HG03460 (cell line): ENCODE measurements around the gene TOPAZ1.
"Not testable (repeated sequence)": the region's sequence is repeated elsewhere in the genome, so short reads cannot be mapped to it uniquely, and the experiment has no call there.

ENCODE experiments used
- ATAC-seq: cut with Tn5 transposase; IDR thresholded peaks from one replicate; pipeline ENCODE4 v1.9.1; 2021; ENCODE audit not compliant: unreplicated experiment

Gene TOPAZ1

GRCh38 chr3:44329946-44330345 lies 88.3 kb downstream of the TOPAZ1 start:
- ATAC-seq: no peak

- no peak for ATAC-seq
These were observed 88.8 kb downstream of the TOPAZ1 start for GRCh38 chr3:44330444-44330843.

GRCh38 chr3:44334326-44334725 lies 92.6 kb downstream of the TOPAZ1 start:
- ATAC-seq: no peak

- no peak for ATAC-seq
These were observed 95.6 kb downstream of the TOPAZ1 start for GRCh38 chr3:44337248-44337785.

GRCh38 chr3:44338010-44338827 lies 96.5 kb downstream of the TOPAZ1 start, which contains the start of gene TCAIM:
TSS of gene TCAIM (plus strand) at chr3:44338766. CDS start at chr3:44354783, 16,017 bp downstream.
- ATAC-seq: peak; percentile 95

GRCh38 chr3:44338828-44339127 lies 97.1 kb downstream of the TOPAZ1 start:
- ATAC-seq: no peak

DNA sequence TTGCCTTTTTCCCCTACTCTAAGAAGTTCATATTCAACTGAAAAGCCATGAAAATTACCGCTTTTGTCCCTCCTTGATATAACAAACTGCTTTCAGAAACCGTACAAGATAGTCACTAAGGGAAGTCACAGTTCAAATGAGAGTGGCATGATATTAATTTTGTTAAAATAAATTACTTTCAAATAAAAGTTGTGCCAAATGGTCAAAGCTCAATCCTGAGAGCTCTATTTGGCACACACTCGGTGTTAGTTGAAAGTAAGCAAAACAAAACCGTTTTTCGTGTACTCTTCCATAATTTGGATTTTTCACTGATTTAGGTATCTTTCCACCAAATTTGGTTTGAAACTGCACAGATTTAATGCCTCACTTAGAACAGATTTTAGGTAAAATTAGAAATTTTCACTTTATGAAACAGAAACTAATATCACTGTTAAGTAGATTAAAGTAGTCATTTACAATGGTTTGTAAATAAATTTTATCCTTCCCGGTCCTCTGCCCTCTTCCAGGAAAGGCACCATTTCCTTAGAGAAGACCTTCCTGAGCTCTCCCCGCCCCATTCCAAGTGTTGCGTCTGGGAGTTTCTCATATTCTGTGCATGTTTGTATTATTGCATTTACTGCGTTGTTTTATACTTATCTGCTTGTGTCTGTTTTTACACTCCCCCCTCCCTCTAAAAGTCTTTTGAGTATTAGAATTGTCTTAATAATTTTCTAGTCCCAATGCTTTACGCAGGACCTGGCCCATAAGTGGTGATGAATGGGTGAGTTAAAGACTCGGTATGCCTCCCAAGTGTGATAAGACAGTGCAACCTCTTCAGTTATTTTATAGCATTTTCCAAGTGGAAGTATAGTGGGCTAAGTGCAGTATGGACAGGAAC lies 97.7 kb downstream of the TOPAZ1 start:
- no peak for ATAC-seq

GRCh38 chr3:44340058-44340395 lies 98.3 kb downstream of the TOPAZ1 start:
- ATAC-seq: no peak

DNA sequence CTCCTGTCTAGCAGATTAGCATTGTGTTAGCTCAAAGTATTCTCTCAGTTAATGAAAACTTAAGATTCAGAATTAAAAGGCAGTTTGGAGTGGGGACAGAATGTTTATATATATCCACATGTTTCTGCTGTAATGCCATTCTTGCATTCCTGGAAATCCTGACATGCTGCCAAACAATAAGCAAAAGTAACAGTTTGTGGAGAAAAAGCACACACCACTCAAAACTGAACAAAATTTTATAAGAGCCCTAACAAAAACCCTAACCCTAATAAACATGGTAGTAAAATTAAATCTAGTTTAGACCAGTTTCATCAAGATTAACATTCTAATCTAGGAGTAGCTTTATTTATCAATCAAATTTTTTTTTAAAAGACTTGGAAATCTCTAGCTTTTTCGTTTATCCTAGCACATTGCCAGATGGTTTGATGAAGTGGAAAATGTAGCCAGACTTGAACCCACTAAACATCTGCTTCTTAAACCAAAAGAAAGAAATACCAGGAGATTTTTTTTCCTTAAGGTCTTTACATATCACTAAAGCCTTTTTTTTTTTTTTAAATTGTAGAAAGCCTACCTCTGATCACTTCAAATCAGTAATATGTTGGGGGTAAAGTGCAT lies 100.6 kb downstream of the TOPAZ1 start:
- ATAC-seq: no peak

- no peak for ATAC-seq
These were observed 101.7 kb downstream of the TOPAZ1 start for GRCh38 chr3:44343421-44343820.

DNA sequence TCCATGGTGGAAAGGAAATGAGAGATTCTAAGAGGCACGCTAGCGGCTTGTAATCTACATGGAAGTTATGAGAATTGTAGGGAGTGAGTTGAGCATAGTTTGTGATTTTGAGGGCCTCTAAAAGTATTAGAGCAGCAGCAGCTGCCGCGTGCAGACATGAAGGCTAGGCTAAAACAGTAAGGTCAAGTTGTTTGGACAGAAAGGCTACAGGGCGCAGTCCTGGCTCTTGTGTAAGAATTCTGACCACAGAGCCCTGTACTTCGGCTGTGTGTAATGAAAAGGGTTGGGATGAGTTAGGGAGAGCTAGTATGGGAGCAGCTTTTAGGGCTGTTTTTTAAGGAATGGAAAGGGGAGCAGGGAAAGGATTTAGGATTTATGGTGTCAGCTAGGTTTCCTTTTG lies 104.9 kb downstream of the TOPAZ1 start:
- not testable (repeated sequence) for ATAC-seq

- ATAC-seq: no peak
These were observed 107.3 kb downstream of the TOPAZ1 start for GRCh38 chr3:44348993-44349392.

DNA sequence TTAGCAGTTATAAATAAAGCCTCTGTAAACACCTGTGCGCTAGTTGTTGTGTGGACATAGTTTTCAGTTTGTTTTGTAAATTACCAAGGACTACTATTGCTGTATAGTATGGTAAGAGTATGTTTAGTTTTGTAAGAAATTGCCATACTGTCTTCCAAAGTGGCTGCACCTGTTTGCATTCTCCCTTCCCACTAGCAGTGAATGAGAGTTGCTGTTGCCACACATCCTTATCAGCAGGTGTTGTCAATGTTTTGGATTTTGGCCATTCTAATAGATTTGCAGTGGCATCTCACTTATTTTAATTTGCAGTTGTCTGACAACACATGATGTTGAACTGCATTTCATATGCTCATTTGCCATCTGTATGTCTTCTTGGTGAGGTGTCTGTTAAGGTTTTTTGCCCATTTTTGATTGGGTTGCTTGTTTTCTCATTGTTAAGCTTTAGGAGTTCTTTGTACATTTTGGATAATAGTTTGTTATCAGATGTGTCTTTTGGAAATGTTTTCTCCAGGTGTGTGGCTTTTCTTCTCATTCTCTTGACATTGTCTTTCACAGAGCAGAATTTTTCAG lies 111.8 kb downstream of the TOPAZ1 start:
- no peak for ATAC-seq

DNA sequence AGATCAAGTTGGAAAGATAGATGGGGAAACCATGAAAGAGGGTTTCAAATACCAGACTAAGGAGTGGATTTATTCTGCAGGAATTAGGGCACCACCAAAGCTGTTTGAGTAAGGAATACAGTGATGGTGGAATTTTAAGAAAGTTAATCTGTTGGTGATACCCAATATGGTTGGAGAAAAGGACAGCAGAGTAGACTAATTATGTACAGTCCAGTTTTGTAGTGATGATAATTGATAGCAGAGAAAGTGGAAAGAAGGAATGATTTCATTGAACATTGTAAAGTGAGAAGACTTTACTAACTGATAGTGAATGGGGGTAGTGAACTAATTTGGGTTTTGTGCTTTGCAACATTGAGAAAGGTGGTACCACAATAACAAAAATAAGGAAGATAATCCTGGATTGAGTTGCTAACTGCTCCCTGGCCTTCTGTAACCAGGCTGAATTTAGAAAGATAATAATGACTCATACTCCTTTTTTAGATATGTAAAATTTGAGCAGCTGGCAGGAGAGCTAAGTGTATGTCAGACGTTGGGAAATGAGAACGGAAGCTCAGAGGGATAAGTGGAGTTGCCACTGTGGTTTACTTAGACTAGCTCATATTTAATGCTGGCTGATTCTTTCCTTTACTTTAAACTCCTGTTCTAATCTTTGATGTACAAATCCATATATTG lies 113.8 kb downstream of the TOPAZ1 start:
- no peak for ATAC-seq

DNA sequence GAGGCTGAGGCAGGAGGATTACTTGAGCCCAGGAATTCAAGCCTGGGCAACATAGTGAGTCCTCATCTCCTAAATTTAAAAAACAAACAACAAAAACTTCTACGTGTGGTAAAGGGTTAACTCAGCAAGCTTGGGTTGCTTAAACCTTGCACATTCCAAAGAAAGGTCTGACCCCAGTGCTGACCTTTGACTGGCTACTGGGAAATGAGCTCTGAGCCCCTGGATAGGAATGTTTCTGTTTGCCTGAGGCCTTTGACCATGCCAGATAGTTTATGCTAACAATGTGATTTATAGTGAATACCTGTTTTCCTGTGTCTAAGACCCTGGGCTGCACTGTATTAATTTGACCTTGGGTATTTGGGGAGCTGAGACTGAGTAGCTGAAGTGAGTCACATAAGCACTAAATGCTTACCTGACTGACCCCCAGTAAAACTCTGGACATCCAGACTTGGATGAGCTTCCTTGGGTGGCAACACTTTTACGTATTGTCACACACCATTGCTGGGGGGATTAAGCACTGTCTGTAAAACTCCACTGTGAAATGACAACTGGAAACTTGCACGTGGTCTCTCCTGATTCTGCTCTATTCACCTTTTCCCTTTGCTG lies 117.6 kb downstream of the TOPAZ1 start:
- no peak for ATAC-seq

DNA sequence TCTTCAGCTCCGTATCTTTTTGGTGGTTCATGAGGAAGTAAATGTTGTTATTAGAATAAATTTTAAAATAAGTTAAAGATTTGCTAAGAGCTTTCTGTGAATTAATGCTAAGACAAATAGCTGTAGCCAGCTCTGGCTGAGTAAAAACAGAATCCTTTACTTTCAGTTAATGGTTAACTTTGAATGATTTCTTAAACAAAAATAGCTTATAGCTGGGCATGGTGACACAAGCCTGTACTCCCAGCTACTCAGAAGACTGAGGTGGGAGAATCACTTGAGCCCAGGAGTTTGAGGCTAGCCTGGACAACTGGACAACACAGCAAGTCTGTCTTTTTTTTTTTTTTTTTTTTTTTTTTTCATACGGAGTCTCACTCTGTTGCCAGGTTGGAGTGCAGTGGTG lies 121.9 kb downstream of the TOPAZ1 start:
- peak; percentile 91 for ATAC-seq

- ATAC-seq: no peak
These were observed 124.3 kb downstream of the TOPAZ1 start for GRCh38 chr3:44365952-44366351.

DNA sequence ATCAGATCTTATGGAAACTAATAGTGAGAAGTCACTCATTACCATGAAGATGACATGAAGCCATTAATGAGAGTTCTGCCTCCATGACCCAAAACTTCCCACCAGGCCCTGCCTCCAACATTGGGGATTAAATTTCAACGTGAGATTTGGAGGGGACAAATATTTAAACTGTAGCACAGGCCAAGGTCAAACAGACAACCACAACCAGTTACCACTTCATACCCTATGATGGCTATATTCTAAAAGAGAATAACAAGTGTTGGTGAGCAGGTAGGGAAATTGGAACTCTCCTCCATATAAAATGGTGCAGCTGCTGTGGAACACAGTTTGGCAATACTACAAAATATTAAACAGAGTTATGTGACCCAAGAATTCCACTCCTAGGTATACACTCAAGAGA lies 133.8 kb downstream of the TOPAZ1 start:
- ATAC-seq: no peak
